Measurements from ENCODE around the gene NPHS1.

The NPHS1 gene

GRCh38 chr19:35789195-35789977 lies 62.9 kb downstream of the NPHS1 start:
- no peak for FAIRE-seq
- DNase-seq (ENCODE audit: low spot score): no peak

GRCh38 chr19:35788205-35788960 lies 63.9 kb downstream of the NPHS1 start:
- FAIRE-seq: no peak
- DNase-seq (ENCODE audit: low spot score): no peak

- DNase-seq (ENCODE audit: low spot score) (no peak), FAIRE-seq (no peak)
These were observed 65.0 kb downstream of the NPHS1 start for GRCh38 chr19:35787227-35787799.

GRCh38 chr19:35786299-35787160 lies 65.8 kb downstream of the NPHS1 start:
- DNase-seq (ENCODE audit: low spot score): no peak
- FAIRE-seq: no peak

GRCh38 chr19:35785339-35785627 lies 67.0 kb downstream of the NPHS1 start:
- no peak for DNase-seq (ENCODE audit: low spot score)
- no peak for FAIRE-seq

GRCh38 chr19:35784503-35785338 lies 67.6 kb downstream of the NPHS1 start:
- DNase-seq (ENCODE audit: low spot score): no peak
- FAIRE-seq: no peak

- FAIRE-seq: no peak
- DNase-seq (ENCODE audit: low spot score): no peak
These were observed 68.6 kb downstream of the NPHS1 start for GRCh38 chr19:35783469-35784434.

GRCh38 chr19:35782589-35782988 lies 69.7 kb downstream of the NPHS1 start:
- DNase-seq (ENCODE audit: low spot score): no peak
- no peak for FAIRE-seq

GRCh38 chr19:35781650-35782049 lies 70.7 kb downstream of the NPHS1 start:
- DNase-seq (ENCODE audit: low spot score): no peak

GRCh38 chr19:35780717-35781116 lies 71.6 kb downstream of the NPHS1 start:
- DNase-seq (ENCODE audit: low spot score): no peak
- FAIRE-seq: no peak

More at GRCh38 chr19:35781650-35782049, 70.7 kb downstream of the NPHS1 start:
- no peak for FAIRE-seq

- DNase-seq (ENCODE audit: low spot score) (no peak), FAIRE-seq (no peak)
These were observed 72.2 kb downstream of the NPHS1 start for GRCh38 chr19:35780058-35780457.

GRCh38 chr19:35779033-35779432 lies 73.3 kb downstream of the NPHS1 start:
- no peak for FAIRE-seq

GRCh38 chr19:35777961-35778360 lies 74.3 kb downstream of the NPHS1 start:
- FAIRE-seq (no peak), DNase-seq (ENCODE audit: low spot score) (no peak)

More at GRCh38 chr19:35779033-35779432, 73.3 kb downstream of the NPHS1 start:
- DNase-seq (ENCODE audit: low spot score): no peak

GRCh38 chr19:35777086-35777841 lies 75.0 kb downstream of the NPHS1 start:
- DNase-seq (ENCODE audit: low spot score) (no peak), FAIRE-seq (no peak)

GRCh38 chr19:35776102-35776788 lies 76.1 kb downstream of the NPHS1 start:
- DNase-seq (ENCODE audit: low spot score) (no peak), FAIRE-seq (no peak)

Measured in RCC 7860 (cell line).